ENCODE results near the gene HEBP1.

HEBP1 gene

DNA sequence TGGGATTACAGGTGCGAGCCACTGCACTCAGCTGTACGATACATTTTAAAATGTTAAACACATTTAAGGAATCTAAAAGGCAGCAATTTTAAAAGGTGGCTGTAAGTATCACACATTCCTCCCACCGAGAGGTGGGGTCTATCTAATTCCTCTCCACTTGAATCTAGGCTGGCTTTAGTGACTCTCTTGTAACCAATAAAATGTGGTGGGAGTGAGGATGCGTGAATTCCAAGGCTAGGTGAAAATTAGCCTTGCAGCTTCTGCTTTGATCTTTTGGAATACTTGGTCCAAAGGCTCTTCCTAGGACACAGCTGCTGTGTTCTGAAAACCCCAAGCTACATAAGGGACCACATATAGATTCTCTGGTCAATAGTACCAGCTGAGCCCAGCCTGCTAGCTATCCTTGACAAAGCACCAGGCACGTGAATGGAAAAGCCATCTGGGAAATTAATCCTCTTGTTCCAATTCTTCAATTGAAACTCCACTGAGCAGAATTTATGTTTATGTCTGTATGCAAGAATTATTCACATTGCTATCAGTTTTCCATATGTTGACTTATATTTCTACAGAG lies 39.3 kb downstream of the HEBP1 start:
- Histone ChIP-seq H3K27me3 (ENCODE audit: insufficient read depth, poor library complexity, severe bottlenecking) (no peaks in the 10 kb centered on the region), H3K4me3 (replicated peaks; ENCODE audit: insufficient read depth, low read length) (no peak overlapping the region), H3K27ac (replicated peaks) (no peak overlapping the region)
- TF ChIP-seq GABPA (IDR thresholded peaks at IDR 0.05; ENCODE audit: low read depth) (no peak), SPI1 (IDR thresholded peaks at IDR 0.05; ENCODE audit: borderline replicate concordance, low read depth) (no peak), POLR2AphosphoS5 (IDR thresholded peaks at IDR 0.05; ENCODE audit: low read depth) (no peak)
- TF ChIP-seq, protein P1, sequence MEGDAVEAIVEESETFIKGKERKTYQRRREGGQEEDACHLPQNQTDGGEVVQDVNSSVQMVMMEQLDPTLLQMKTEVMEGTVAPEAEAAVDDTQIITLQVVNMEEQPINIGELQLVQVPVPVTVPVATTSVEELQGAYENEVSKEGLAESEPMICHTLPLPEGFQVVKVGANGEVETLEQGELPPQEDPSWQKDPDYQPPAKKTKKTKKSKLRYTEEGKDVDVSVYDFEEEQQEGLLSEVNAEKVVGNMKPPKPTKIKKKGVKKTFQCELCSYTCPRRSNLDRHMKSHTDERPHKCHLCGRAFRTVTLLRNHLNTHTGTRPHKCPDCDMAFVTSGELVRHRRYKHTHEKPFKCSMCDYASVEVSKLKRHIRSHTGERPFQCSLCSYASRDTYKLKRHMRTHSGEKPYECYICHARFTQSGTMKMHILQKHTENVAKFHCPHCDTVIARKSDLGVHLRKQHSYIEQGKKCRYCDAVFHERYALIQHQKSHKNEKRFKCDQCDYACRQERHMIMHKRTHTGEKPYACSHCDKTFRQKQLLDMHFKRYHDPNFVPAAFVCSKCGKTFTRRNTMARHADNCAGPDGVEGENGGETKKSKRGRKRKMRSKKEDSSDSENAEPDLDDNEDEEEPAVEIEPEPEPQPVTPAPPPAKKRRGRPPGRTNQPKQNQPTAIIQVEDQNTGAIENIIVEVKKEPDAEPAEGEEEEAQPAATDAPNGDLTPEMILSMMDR (IDR thresholded peaks at IDR 0.05; ENCODE audit: insufficient read depth, low read length), result no peak
- TF ChIP-seq, protein P2, sequence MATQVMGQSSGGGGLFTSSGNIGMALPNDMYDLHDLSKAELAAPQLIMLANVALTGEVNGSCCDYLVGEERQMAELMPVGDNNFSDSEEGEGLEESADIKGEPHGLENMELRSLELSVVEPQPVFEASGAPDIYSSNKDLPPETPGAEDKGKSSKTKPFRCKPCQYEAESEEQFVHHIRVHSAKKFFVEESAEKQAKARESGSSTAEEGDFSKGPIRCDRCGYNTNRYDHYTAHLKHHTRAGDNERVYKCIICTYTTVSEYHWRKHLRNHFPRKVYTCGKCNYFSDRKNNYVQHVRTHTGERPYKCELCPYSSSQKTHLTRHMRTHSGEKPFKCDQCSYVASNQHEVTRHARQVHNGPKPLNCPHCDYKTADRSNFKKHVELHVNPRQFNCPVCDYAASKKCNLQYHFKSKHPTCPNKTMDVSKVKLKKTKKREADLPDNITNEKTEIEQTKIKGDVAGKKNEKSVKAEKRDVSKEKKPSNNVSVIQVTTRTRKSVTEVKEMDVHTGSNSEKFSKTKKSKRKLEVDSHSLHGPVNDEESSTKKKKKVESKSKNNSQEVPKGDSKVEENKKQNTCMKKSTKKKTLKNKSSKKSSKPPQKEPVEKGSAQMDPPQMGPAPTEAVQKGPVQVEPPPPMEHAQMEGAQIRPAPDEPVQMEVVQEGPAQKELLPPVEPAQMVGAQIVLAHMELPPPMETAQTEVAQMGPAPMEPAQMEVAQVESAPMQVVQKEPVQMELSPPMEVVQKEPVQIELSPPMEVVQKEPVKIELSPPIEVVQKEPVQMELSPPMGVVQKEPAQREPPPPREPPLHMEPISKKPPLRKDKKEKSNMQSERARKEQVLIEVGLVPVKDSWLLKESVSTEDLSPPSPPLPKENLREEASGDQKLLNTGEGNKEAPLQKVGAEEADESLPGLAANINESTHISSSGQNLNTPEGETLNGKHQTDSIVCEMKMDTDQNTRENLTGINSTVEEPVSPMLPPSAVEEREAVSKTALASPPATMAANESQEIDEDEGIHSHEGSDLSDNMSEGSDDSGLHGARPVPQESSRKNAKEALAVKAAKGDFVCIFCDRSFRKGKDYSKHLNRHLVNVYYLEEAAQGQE (IDR thresholded peaks at IDR 0.05; ENCODE audit: insufficient replicate concordance, low read depth), result no peak
- no peak for DNase-seq (ENCODE audit: low read depth in 1 of 2, low spot score in 1 of 2)

DNA sequence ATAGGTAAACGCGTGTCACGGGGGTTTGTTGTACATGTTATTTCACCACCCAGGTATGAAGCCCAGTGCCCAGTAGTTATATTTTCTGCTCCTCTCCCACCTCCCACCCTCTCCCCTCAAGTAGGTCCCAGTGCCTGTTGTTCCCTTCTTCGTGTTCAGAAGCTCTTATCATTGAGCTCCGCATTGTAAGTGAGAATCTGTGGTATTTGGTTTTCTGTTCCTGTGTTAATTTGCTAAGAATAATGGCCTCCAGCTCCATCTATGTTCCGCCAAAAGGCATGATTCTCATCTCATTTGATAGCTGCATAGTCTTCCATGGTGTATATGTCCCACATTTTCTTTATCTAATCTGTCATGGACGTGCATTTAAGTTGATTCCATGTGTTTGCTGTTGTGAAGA lies 41.2 kb downstream of the HEBP1 start:
- H3K4me3 ChIP-seq (replicated peaks; ENCODE audit: insufficient read depth, low read length), result no peak overlapping the region
- no peak for TF ChIP-seq SPI1 (IDR thresholded peaks at IDR 0.05; ENCODE audit: borderline replicate concordance, low read depth)
- TF ChIP-seq POLR2AphosphoS5 (IDR thresholded peaks at IDR 0.05; ENCODE audit: low read depth), result no peak
- TF ChIP-seq GABPA (IDR thresholded peaks at IDR 0.05; ENCODE audit: low read depth), result no peak
- TF ChIP-seq, protein P2 (IDR thresholded peaks at IDR 0.05; ENCODE audit: insufficient replicate concordance, low read depth), result no peak
- TF ChIP-seq, protein P1 (IDR thresholded peaks at IDR 0.05; ENCODE audit: insufficient read depth, low read length), result no peak
- DNase-seq (ENCODE audit: low read depth in 1 of 2, low spot score in 1 of 2), result no peak
- H3K27me3 ChIP-seq (ENCODE audit: insufficient read depth, poor library complexity, severe bottlenecking), result no peaks in the 10 kb centered on the region
- no peak overlapping the region for H3K27ac ChIP-seq (replicated peaks)

DNA sequence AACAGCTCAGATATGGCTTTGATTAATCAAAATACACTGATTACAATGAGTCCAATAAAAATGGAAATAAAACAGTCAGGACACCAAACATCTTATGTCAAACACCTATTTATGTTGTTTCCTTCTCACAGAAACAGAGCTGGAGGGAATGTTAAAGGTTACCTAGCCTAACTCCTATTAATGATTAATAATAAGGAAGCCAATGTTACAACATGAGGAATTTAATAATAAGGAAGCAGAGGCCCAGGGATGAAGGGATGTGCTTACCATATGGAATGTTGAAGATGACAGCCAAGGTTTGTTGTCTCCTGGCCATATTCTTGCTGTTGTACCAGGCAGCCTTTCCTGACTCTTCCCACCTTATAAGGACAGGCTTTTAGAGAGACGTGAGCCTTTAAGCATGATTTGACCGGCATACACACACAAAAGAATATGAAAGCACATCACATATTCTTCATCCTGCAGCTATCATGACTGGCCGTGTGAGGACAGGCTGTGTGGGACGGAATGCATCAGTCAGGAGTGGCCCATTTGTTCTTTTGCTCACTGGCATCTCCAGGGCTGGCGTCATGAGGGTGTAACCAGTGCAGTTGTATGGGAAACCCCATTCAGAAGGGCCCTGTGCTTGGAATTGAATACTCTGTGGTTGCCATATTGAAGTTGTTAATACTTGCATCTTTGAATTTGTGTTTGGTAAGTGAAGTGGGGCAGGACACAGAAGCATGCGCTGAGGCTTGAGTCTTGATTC lies 45.0 kb downstream of the HEBP1 start:
- TF ChIP-seq, protein P2 (IDR thresholded peaks at IDR 0.05; ENCODE audit: insufficient replicate concordance, low read depth), result no peak
- TF ChIP-seq, protein P1 (IDR thresholded peaks at IDR 0.05; ENCODE audit: insufficient read depth, low read length), result no peak
- TF ChIP-seq GABPA (IDR thresholded peaks at IDR 0.05; ENCODE audit: low read depth) (no peak), SPI1 (IDR thresholded peaks at IDR 0.05; ENCODE audit: borderline replicate concordance, low read depth) (no peak), POLR2AphosphoS5 (IDR thresholded peaks at IDR 0.05; ENCODE audit: low read depth) (no peak)
- Histone ChIP-seq H3K4me3 (replicated peaks; ENCODE audit: insufficient read depth, low read length) (no peak overlapping the region), H3K27me3 (ENCODE audit: insufficient read depth, poor library complexity, severe bottlenecking) (no peaks in the 10 kb centered on the region), H3K27ac (replicated peaks) (no peak overlapping the region)
- no peak for DNase-seq (ENCODE audit: low read depth in 1 of 2, low spot score in 1 of 2)
